ENCODE results near the gene EGFL7.

The EGFL7 gene

DNA sequence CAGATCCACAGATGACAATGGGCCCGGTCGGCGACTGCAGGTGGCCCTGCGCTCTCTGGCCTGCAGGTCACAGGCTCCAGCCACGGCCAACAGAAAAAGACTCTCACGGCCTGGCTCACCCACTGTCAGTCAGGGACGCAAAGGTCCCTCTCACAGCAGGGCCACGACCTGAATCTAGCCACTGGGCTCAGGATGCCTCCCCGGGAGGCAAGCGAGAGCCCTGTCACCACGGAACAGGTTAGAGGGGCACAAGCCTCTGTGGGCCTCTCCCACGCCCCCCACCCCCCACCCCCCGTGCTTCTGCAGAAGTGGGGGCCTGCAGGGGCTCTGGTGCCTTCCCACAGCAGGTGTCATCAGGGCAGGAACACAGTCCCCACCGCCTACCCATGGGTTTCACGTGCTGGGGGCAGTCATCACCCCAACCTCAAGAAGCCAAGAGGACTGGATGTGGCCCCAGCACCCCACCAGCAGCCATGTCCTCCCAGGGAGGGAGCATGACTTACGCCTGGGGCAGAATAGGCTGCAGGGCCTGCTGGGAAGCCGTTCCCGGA lies 17.3 kb upstream of the EGFL7 start:
- no peak for DNase-seq

DNA sequence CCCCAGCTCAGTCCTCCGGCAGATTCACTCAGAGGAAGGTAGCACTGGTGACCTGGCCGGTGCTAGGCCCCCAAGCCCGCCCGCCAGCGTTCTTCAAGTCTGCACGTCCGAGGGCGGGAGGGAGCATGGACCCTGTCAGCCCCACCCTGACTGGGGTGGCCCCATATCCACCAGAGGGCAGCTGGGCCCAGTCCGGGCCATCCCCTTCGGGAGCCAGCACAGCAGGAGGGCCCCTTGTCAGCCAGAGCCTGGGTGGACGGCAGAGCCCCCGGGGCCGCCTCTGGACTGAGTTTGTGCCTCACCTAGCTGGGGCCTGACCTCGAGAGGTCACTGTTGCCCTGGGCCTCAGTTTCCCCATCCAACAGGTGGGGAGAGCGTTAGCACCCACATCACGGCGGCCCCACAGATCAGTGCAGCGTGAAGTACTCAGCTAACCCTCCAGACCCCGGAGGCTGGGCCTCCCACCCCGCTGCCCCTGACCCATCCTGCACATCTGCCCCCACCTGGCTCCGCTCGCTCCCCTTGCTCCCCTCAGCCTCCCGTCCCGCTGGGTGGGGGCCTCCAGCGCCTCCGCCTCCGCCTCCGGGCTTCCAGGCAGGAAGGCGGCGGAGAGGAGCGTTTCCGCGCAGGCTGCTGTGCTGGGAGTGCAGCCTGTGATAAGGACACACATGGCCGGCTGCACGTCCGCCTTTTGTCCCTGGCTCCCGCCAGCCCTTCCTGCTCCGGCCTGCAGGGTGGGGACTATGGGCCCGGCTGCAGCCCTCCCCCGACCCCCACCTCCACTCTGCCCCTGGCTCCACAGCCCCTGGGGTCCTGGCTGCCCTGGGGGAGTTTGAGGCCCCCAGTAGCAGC lies 16.6 kb upstream of the EGFL7 start:
- DNase-seq, result no peak

DNA sequence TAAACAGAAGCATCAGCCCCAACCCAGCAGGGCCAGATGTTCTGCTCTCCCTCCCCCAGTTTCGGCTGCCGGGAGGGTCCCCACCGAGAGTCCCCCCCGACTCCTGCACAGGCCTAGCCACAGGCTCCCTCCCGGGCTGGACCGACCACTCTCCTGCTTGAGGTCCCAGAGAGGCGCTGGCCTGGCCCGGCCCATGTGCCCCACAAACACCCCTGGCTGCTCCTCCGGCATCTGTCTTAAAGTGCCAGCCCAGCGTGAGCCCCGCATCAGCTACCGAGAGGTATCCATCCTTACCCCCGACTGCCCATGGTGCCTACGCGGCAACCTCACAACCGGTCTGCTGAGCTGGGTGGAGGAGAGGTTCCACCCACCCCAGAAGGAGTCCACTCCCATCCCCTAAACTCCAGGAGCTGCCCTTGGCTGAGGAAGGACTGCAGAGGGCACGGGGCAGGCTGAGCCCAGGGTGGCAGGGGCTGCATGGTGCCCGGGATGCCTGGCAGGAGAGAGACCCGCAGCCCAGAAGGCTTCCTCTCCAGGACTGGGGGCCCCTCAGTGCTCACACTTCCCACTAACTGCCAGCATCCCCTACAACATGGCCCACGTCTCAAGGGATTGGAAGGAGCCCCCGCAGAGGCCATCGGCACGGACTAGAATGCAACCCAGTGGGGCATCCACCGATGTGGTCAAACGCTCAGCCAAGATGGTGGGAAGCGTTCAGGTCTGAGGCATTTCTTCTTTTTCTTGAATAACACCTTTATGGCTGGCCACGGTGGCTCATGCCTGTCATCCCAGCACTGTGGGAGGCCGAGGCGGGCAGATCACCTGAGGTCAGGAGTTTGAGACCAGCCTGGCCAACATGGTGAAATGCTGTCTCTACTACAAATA lies 15.6 kb upstream of the EGFL7 start:
- DNase-seq, result no peak

DNA sequence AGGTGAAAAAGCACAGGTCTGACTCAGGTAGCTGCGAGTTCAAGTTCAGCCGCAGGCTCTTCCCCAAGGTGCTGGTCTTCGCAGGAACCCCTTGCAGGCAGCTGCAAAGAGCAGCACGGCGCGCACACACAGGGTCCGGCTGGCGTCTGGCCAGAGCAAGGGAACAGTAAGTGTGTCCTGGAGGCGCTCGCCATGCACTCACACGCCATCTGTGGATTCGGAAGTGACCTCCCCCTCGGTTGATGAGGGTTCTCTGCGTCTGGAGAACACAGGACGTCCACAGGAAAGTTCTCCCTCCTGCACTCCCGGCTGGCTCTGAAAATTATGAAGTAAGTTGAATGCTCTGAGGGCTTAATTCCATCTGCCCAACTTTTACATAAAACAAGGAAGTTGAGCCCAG lies 14.0 kb upstream of the EGFL7 start:
- no peak for DNase-seq

DNA sequence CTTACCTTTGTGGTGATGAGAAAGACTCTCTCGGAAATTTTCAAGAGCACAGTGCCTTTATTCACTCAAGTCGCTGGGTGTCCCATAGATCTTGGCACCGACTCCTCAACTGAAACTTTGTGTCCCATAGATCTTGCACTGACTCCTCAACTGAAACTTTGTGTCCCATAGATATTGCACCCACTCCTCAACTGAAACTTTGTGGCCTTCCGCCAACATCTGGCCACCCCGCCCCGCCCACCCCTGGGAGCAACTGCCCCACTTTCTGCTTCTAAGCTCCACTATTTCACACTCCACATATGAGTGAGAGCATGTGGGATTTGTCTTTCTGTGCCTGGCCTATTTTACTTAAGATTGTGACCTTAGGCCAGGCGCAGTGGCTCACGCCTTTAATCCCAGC lies 12.7 kb upstream of the EGFL7 start:
- DNase-seq, result no peak

DNA sequence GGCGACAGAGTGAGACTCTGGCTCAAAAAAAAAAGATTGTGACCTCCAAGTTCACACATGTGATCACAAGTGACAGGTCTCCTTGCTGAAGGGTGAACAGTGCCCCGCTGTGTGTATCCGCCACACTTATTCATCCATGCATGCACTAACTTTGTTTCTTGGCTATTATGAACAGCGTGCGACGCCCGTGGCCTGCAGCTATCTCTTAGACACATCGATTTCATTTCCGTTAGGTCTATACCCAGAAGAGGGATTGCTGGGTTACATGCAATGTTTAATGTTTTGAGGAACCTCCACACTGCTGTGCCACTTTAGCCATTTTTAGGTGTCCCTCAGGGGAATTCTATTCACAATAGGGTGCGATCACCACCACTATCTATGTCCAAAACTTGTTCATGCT lies 12.1 kb upstream of the EGFL7 start:
- no peak for DNase-seq

DNA sequence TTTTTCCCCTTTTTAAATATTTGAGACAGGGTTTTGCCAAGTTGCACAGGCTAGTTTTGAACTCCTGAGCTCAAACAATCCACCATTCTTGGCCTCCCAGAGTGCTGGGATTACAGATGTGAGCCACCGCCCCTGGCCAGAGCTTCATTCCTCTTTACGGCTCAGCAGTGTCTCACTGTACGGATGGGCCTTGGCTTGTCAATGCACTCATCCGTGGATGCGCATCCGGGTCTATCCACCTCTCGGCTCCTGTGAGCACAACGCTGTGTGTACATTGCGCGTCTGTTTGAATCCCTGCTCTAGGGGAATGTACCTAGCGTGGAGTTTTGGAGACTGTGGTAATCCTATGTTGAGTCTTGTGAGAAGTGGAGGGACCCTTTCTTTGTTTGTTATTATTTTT lies 10.9 kb upstream of the EGFL7 start:
- no peak for DNase-seq

DNA sequence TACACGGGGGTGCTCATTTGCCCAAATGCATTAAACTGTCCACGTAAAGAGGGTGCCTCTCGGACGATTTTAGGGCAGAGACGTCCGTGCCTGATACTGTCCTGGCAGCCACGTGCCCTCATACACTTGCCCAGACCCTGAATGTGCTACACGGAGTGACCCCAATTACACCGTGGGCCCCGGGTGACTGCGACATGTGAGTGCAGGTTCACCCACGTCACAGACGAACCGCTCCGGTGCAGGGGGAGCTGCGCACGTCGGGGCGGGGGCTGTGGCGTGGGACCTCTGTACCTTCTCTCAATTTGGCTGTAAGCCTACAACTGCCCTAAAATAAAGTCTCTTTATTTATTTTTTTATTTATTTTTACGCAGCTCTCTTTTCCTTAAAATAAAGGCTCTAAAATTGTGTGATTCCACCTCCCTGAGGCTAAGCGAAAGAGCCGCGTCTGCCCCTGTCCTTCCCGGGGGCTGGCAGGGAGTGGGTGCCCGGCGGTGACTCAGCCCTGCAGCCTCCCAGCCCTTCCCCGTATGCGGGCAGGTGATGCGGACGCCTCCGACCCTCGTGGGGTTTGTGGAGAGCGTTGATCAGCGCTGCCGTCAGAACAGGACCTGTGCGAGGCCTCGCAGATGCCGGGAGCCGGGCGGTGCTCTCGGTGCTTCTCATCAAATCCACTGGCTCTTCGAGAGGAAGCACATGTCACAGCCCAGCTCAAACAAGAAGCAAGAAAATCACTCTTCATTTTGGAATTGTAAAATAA lies 9.2 kb upstream of the EGFL7 start:
- no peak for DNase-seq

DNA sequence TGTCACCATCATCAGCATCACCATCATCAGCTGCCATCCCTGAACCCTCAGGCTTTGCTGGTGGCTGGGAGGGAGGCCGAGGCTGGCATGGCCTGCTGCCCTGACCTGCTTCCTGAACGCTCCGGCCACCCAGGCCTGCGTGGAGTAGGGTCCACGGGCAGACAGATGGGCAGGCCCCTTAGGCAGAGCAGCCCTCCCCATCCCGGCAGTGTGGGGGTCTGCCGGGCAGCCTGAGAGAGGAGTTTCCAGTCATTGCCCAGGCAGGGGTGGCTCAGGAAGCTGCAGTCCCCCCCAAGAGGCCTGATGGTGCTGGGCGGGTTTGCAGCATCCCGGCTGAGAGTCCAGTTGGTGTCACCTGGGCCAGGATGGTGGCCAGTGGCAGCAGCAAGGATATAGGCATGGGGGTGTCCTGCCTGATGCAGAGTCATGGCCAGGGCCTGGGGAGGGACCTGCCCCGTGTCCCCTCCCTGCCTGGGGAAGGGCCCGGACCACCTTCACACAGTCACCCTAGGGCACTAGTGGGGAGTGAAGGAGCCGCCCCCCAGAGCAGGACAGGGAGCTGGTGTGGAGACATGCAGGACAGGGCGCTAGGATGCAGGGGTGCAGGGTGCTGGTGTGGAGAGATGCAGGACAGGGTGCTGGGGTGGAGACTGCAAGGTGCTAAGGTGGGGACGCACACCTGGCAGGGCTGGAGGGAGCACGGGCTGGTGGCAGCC lies 7.7 kb upstream of the EGFL7 start:
- DNase-seq, result no peak

DNA sequence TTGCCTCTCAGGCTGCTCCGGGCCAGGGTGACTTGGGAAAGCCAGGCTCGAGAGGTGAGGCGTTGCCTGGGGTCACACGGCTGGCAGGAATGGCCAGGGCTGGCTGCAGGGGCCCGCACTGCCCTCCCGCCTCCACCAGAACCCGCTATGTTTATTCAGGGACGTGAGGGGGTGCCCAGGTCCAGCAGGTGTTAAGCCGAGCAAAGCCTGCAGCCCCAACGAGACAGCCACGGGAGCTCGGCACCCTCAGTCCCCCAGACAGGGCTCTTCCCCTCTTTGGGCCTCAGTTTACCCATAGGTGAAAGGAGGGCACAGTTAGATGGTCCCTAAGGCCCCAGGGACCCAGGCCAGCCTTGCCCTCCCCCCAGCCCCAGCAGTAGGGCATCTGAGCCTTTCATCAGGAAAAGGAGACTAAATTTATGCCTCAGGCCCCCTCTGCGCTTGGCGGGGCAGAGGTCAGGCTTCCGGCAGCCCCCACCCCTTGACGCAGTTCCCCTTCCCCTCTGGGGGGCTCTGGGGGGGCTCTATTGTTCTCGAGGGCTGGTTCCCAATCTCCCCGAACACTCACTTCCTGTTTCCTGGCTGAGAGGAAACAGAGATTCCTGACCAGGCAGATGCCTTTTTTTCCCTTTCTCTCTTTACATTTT lies 7.1 kb upstream of the EGFL7 start:
- DNase-seq, result no peak

DNA sequence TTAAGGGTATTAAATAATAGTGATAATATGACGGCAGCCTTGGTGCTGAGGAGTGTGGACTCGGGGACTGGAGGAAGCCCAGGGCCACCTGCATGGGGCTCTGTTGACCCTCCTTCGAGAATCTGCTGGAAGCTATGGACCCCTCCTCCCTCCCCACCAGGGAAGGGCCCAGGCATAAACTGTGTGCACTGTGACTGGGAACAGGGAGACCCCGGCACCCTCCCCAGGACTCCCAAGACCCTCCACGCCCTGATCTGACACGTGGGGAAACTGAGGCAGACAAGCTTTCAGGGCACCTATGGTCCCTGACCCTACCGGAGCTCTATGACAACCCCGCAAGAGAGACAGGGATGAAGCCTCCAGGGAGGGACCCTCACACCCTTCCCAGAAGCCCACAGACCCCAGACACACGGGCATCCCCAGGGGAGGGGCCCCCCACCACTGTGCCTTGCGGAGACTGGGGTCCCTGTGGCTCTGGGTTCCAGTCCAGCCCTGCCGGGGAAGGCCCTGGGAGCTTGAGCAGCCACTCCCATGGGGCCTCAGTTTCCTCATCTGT lies 6.5 kb upstream of the EGFL7 start:
- DNase-seq, result no peak

DNA sequence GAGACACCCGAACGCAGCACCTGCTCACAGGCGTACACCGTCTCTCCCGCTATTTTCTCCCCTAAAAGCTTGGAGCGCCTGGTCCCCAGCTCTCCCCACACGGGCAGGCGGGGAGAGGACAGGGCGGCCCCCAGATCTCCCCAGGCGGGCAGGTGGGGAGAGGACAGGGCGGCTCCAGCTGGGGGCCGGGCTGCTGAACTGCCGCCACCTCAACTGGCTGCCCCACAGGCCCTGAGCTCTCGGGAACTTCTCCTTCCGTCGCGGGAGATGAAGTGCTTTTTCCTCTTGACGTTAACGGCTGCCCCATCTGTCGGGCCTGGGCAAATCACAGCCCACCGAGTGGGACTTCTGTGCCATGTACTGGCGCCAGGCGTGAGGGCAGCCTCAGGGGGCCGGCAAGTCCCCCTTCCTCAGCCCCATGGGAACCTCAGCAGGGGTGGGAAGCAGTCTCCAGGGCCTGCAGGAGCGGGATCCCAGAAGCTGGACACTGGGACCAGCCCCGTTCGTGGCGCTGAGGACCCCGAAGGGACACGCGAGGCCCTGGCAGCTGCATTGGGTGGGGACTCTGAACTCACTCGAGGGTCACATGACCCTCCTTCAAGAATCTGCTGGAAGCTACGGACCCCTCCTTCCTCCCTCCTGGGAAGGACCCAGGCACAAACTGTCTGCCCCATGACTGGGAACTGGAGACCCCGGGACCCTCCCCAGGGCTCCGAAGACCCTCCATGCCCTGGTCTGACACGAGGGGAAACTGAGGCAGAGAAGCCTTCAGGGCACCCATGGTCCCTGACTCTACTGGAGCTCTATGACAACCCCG lies 5.7 kb upstream of the EGFL7 start:
- DNase-seq, result no peak

DNA sequence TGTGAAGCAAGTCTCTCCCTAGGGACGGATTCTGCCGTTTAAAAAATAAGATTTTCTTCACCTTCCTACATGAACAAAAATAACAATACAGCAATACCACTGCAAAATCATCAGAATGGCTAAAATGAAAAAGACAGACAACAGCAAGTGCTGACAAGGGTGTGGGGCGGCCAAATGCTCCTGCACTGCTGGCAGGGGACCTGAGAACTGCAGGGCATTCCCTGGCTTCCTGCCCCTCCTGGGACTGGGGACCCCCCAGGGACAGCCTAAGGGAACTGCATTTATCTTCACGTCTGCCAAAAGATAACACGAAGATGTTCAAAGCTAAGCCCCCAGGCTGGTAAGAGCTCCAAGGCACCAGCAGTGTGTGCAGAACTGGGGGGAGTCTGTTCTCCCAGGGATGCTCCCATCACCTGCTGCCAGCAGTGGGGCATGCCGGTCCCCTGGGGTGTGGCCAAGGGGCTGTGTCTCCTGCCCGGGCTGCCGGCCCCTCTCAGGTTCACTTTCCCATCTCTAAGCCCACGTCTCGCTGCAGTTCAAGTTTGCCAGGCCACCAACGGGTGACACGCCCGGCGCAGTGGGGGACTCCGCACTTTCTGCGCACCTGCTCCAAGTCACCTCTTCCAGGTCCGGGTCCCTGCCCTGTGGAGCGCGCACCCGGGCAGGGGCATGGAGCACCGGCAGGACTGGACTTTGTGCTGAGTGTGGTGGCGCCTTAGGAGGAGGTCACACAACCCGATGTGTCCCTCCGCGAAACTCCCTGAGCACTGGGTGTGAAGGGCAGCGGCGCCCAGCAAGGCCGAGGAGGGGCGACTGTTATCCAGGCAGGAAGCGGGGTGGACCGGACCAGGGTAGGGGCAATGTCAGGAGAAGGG lies 4.5 kb upstream of the EGFL7 start:
- DNase-seq, result no peak

DNA sequence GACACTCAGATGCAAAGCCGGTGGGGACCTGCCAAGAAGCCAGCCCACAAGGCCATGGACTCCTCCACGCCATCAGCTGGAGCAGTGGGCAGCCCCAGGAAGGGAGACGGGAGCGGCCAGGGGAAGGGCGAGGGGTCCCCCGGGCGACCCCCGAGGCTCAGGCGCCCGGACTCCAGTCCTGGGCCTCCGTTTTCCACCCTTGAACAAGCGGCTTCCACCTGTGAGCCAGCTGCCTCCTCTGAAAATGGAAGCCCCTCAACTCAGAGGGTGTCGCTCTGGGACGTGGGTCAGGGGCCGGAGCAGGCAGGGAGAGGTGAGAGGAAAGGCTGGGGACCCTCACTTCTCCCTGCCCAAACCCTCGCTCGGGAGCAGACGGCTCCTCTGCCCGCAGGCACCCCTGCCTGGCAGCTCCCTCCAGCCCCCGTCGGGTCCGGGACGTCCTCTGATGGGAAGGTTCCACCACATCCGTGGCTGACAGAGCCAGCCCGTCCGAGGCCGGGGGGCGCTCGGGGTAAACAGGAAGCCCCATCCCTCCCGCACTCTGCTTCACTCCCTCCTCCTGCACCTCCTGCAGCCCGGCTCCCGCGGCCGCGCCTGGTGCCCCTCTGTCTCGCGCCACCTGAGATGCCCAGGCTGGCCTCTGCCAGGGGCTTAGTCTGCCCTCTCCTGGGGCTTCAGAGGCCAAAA lies 3.7 kb upstream of the EGFL7 start:
- no peak for DNase-seq

DNA sequence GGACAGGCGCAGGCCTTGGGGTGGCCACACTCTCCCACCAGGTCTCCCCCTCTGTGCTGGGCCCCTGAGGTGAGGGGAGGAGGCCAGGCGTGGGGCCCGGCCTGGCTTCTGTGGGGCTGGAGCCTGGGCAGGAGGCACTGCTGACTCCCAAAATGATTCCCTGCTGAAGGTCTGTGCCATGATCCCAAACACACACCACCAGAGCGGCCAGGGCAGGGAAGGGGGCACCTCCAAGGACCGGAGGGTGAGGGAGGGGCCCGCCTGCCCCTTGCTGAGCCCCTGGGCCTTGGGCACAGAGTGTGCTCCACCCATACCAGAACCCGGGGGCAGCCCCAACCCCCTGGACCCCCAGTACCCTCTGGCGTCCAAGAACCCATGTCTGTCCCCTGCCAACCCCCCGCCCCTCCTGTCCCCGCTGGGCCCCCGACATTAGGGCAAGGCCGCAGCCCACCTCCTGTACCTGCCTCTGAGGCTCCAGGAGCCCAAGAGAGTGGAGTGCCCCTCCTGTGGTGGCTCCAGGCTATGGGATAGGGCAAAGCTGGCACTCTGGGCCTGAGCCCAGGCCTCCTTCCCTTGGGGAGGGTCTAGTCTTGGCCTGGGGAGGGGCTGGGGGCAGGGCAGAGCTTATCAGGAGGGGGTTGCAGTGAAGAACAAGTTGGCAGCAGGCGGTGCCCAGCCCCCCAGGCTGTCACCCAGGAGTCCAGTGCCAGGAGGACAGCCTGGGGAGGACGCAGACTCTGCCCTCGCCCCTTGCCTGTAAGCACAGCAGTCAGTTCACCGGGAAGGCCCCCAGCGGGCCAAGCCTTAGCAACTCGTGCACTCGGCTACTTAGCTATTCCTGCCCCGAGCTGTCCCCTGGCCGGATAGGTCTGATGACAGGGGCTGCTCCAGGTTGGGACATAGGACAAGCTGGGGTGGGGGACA lies 2.6 kb upstream of the EGFL7 start:
- DNase-seq, result no peak

DNA sequence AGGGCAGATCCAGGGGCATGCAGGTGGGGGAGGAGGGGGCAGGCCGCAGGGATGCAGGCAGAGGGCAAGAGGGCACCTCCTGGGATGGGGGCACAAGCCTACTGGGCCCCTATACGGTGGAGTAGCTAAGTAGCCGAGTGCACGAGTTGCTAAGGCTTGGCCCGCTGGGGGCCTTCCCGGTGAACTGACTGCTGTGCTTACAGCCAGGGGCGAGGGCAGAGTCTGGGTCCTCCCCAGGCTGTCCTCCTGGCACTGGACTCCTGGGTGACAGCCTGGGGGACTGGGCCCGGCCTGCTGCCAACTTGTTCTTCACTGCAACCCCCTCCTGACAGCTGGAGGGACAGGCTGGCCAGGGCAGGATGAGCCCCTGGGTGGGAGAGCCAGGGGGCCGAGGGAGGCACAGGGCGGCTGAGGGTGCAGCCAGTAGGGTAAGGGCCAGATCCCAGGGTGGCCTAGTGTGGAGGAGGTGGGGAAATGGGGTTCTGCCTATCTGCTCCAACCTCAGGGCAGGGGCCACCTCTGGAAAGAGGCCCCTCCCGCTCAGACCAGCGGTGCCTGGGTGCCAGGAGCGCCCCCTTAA lies 1.7 kb upstream of the EGFL7 start:
- no peak for DNase-seq

DNA sequence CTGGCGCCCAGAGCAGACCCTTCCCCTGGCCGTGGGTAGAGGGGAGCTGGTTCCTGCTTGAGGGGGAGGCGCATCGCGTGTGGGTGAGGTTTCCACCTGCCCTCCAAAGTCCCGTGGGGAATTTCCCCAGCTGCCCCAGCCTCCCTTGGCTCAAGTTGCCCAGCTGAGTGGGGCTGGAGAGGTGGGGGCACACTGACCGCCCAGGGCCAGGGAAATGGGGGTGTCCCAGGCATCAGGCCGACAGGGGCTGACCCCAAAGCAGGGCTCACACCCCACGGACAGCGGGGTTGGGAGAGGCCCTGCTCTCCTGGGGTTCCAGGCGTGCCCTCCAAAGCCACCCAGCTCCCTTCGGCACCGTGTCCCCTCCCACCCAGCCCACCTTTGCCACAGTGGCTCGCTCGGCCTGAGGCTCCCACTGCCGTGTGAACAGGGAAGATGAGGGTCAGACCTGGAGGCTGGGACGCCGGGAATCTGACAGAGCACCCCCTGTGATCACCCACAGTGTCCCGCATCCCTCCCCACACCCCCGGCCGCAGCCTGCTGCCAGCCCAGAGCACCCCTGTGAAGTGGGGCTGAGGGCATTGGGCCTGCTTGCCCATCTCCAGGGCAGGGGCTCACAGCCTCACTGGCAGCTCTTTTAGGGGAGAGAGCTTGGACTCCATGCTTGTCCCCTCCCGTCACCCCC lies 933 bp upstream of the EGFL7 start:
- no peak for DNase-seq

Data from stimulated activated naive CD4-positive, alpha-beta T cell treated with Interleukin-2 at 50 U/mL for 16 hours (primary cell).